Stimulated activated naive CD4-positive, alpha-beta T cell treated with Interleukin-2 at 50 U/mL for 16 hours (primary cell): ENCODE results near the gene SLC6A20.

Experiments
- DNase-seq: peaks from one replicate; lab custom pipeline; 2025; lab: John Stamatoyannopoulos, UW

SLC6A20 gene

DNA sequence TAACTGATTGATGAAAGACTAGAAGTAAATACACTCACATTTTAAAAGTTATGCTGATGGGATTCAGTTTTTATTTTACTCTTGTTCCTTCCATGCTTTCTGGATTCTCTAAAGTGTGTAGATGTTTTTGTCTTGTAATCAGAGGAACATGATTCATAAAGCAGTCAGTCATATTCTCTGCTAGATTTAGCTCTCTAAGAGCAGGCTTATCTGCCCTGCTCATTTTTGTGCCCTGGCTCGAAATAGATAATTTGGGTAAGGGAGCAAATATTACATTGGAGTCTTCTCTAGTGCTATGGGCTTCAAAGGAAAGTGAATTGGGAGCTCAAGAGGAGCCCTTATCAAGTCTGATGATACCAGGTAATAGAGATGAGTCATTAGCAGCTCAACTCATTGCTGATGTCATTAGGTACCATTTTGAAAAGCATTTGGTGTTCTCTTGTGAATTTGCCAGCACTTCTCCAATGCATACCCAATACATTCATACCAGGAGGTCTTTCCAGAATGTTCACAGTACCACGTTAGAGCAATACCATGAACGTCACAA lies 79.5 kb downstream of the SLC6A20 start:
- no peak for DNase-seq

DNA sequence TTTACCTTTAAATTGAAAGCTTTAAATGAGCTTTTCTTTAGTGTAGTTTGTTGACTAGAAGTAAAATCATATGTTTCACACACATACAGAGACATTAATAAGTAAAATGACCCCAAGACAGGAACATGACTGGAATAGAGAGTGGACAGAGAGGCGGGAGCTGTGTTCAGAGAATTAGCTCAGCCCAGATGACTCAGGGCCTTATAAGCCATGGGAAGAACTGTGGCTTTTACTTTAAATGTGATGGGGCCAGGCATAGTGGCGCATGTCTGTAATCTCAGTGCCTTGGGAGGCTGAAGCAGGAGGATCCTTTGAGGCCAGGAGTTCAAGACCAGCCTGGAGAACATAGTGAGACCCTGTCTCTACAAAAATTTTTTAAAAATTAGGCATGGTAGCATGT lies 80.4 kb downstream of the SLC6A20 start:
- DNase-seq: no peak

DNA sequence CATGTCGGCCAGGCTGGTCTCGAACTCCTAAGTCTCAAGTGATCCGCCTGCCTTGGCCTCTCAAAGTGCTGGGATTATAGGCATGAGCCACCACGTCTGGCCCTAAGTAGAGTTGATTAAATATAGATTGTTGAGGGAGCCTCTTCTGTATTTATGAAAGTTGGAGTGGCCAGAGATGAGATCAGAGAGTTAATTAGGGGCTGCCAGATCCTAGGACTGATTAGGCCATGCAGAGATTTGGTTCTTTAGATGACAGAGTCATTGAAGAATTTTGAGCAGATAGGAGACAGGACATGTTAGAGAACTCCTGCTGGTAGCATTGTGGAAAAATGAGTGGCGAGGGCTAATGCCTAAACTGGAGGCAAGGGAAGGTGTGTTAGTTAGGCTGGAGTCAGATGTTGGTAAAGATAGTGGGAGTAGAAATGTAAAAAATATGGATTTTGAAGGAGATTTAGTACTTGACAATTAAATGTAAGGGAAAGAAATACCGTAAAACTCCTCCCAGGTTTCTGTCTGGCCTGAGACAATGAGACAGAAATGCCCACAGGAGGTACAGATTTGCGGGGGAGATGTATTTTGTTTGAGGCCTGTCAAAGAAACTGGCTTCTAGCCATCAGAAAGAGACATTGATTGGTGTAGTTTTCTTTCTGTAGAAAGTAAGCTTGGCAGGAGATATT lies 83.8 kb downstream of the SLC6A20 start:
- DNase-seq: no peak

DNA sequence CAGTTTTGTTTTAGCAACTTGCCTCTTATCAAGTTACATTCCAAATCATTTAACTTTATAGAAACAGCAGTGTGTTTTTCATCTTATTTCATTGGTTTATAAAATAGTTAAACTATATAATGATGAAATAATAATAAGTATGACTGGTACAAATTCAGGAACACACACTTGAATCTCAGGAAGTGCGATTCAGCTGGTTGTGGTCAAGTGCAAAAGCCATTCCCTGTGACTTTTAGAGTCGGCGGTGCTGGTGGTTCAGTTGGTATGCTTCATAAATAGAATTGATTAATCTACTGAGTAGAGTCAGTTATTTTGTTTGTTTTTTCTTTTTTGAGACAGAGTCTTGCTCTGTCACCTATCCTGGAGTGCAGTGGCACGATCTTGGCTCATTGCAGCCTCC lies 84.4 kb downstream of the SLC6A20 start:
- DNase-seq: no peak

DNA sequence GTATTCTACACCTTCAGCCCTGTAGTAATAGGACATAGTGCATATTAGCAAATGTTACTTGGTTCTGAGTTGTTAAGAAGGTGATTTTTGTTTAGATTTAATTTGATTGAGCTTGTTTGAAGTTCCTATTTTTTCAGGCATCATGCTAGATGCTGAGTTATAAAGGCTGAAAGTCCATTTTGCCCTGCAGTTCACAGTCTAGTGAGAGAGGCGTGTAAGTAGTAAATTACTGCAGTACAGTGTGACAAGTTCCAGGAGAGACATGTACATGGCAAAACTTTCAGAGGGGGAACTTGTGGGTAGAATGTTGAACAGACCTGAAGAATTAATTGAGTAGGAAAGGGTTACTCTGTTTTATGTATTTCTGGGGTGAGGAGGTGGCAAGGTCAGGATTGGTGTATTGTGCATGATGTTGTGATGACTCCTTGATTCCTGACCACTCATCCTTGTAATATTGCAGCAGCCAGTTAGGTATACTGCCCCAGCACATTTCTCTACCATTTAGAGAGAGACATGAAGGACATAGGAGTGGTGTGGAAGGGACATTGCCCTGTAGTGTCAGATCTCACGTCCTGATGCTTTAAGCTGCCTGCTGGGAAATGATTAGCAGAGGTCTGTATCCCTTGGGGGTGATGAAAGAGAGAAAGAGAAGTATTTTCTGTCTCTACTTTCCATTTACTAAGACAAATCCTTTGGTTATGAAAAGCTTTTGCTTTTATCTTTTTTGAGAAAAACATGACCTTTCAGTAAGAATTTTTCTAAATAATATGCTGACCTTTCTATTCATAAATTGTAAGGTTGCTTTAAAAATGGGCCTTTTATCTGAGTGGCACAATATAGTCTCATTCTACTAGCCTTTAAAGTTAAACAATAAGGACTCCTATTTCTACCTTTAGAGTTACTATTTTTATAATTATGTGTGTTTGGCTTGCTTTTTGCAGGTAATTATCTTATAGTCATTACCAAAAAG lies 90.2 kb downstream of the SLC6A20 start:
- DNase-seq: no peak
